HG02885 (cell line): Measurements from ENCODE around the gene CSAG2.

ENCODE experiments used
- ATAC-seq: cut with Tn5 transposase; IDR thresholded peaks from one replicate; pipeline ENCODE4 v1.9.1; 2021; ENCODE audit warnings: mild to moderate bottlenecking; ENCODE audit not compliant: unreplicated experiment, poor library complexity

The CSAG2 gene

GRCh38 chrX:152674135-152674534 lies 34.9 kb downstream of the CSAG2 start:
- ATAC-seq, result no peak

- ATAC-seq, result no peak
These were observed 46.0 kb downstream of the CSAG2 start for GRCh38 chrX:152663086-152663485.

- ATAC-seq, result no peak
These were observed 50.8 kb downstream of the CSAG2 start for GRCh38 chrX:152658302-152658701.
